SK-N-MC (cell line): ENCODE measurements around the gene CDKAL1.
"Not testable (repeated sequence)": the region's sequence is repeated elsewhere in the genome, so short reads cannot be mapped to it uniquely, and the experiment has no call there.

ENCODE experiments used
- EZH2 ChIP-seq: fragments of 200-600 bp; sonication (generic); IDR thresholded peaks from one replicate; pipeline ENCODE4 v1.6.1; 2017; ENCODE audit warnings: antibody characterized with exemption
- FOXP2 ChIP-seq: optimal IDR thresholded peaks from 2 replicates; pipeline ENCODE3; 2011; ENCODE audit warnings: mild to moderate bottlenecking, moderate library complexity; ENCODE audit not compliant: insufficient read depth; ENCODE audit errors: extremely low read length, control extremely low read depth
- POLR2AphosphoS5 ChIP-seq: IDR thresholded peaks from 2 replicates; pipeline ENCODE4 v1.6.1; 2012; ENCODE audit warnings: mild to moderate bottlenecking, low read depth, low read length, borderline replicate concordance

- TF ChIP-seq EZH2, POLR2AphosphoS5, FOXP2: not testable (repeated sequence)
These were observed 83.3 kb downstream of the CDKAL1 start for GRCh38 chr6:20617537-20617936.
